Adrenal gland (tissue), 12 donors: ENCODE results near the gene MTR. TPM values are rescaled to one million over a fixed set of nuclear protein-coding genes. Genes with fewer than 3 reads are reported as not detected.

Experiments used
- DNase-seq, 7 donors: peaks; one replicate each; pipeline ENCODE4 v3.0.0-alpha.2; 2019 to 2020
- H3K27ac ChIP-seq, 5 donors: fragments of 200-600 bp; sonication (generic) in 4 of 5; 1 replicate in 3 of 5; 2 replicates in 2 of 5; pipeline versions ENCODE4 v1.5.1 to v1.8.0; 2016 to 2020; ENCODE audit warnings: mild to moderate bottlenecking in 1 of 5
- H3K27me3 ChIP-seq: fragments of 200-600 bp; 2 replicates; pipeline ENCODE4 v1.8.0; 2021
- H3K36me3 ChIP-seq, 2 donors: fragments of 200-600 bp; replicated peaks in 1 of 2; 1 replicate in 1 of 2; 2 replicates in 1 of 2; pipeline versions ENCODE4 v1.5.1 to v1.8.0; 2018 to 2022
- H3K4me1 ChIP-seq, 2 donors: fragments of 200-600 bp; replicated peaks in 1 of 2; 1 replicate in 1 of 2; 2 replicates in 1 of 2; pipeline versions ENCODE4 v1.5.1 to v1.8.0; 2018 to 2021
- H3K4me3 ChIP-seq, 4 donors: fragments of 200-600 bp; sonication (generic) in 3 of 4; one replicate each; pipeline ENCODE4 v1.5.1; 2016 to 2018
- H3K9me3 ChIP-seq, 3 donors: fragments of 200-600 bp; sonication (generic) in 1 of 3; replicated peaks in 1 of 3; 1 replicate in 2 of 3; 2 replicates in 1 of 3; pipeline versions ENCODE4 v1.5.1 to v1.8.0; 2016 to 2021
- CTCF ChIP-seq, 6 experiments: fragments of 450-650 bp in 4 of 6; fragments of 200-600 bp in 2 of 6; sonication (generic) in 1 of 6; IDR thresholded peaks; 1 replicate in 5 of 6; 2 replicates in 1 of 6; pipeline versions ENCODE4 v1.5.1 to v1.8.0; 2016 to 2021; ENCODE audit warnings: antibody characterized with exemption in 6 of 6, mild to moderate bottlenecking in 2 of 6, moderate library complexity in 1 of 6
- POLR2A ChIP-seq, 2 donors: fragments of 450-650 bp; IDR thresholded peaks; one replicate each; pipeline ENCODE4 v1.6.1; 2017; ENCODE audit warnings: antibody characterized with exemption in 2 of 2, mild to moderate bottlenecking in 2 of 2, moderate library complexity in 1 of 2
- WGBS, 4 donors: extraction: QIAGEN DNeasy Blood & Tissue Kit in 2 of 4; methylation state at CpG; one replicate each; pipeline versions ENCODE4 v1.1.5 to v1.1.7; 2013 to 2017; 5-methylcytosine and 5-hydroxymethylcytosine counted together
- intact Hi-C, 2 donors: fragments of 100-400 bp; cut with DNase I; formaldehyde crosslinking; loops; one replicate each; pipeline versions ENCODE4 v1.14.1 to v1.15.0; 2022 to 2023
- polyA plus RNA-seq, 3 donors: library from polyadenylated mRNA; stranded (reverse); fragments of 200-250 nt in 2 of 3; fragments of 350-450 nt in 1 of 3; fragmentation: Illumina TruSeq in 1 of 3; extraction: RNeasy Lipid Tissue Mini Kit (QIAGEN cat#74804) in 1 of 3; gene quantifications; one replicate each; pipeline ENCODE4 v1.2.3, GENCODE V29; 2013 to 2014
- total RNA-seq, 9 donors: library from RNA; depleted of rRNA in 4 of 9; stranded (reverse); fragments of >200 nt in 4 of 9; fragments of 120-200 nt in 1 of 9; fragmentation: NEBNext Ultra II Directional in 1 of 9; extraction: Animal tissue kit (Norgen Biotek cat#: 25700) in 1 of 9; gene quantifications; one replicate each; pipeline versions ENCODE4 v1.1.0 to v1.2.4, GENCODE V29; 2013 to 2023
- donor health status: healthy with polysubstance abuse.
- donor health status: Bipolar disorder and iron deficiency.
- donor health status: DM: yes; HTN: yes; CAD: no.
- donor health status: DM: no; HTN: no; CAD: no.
- donor health status: DM: no; HTN: no; CAD: no.
- donor health status: DM: yes; HTN: yes; CAD: no.

The MTR gene
- total and polyA plus RNA-seq, 12 donors, result 7.8 to 44.3 (median 25.1) TPM

GRCh38 chr1:236830560-236830959, 35.5 kb downstream of the MTR start:
- peaks cover 0 to 57% of the 10 kb centered on the region in 2 donors for H3K36me3 ChIP-seq
- H3K4me1 ChIP-seq, result peaks cover 3 to 9% of the 10 kb centered on the region in 2 donors

GRCh38 chr1:236833575-236833974, 38.5 kb downstream of the MTR start:
- Histone ChIP-seq H3K27ac (no peak overlapping the region), H3K9me3 (no peaks in the 10 kb centered on the region), H3K4me3 (no peak overlapping the region), H3K27me3 (no peaks in the 10 kb centered on the region), H3K4me1 (peaks cover 3 to 9% of the 10 kb centered on the region in 2 donors), H3K36me3 (peaks cover 0 to 58% of the 10 kb centered on the region in 2 donors)
- intact Hi-C loops, result no loop called here
- WGBS, 4 donors, result 63 to 92% (median 79%) methylated on average over 2 of the region's 2 CpGs
- DNase-seq, result no peak
- TF ChIP-seq CTCF (IDR thresholded peaks at IDR 0.05) (no peak), POLR2A (IDR thresholded peaks at IDR 0.05) (no peak)

More at GRCh38 chr1:236830560-236830959, 35.5 kb downstream of the MTR start:
- no peak for TF ChIP-seq CTCF (IDR thresholded peaks at IDR 0.05)
- TF ChIP-seq POLR2A (IDR thresholded peaks at IDR 0.05), result no peak
- intact Hi-C loops, result no loop called here
- peak overlapping the region in 1 of 5 donors; percentile 23 for H3K27ac ChIP-seq
- no peak overlapping the region for H3K4me3 ChIP-seq
- H3K27me3 ChIP-seq, result no peaks in the 10 kb centered on the region
- WGBS, 4 donors, result 39 to 76% (median 47%) methylated on average over 6 of the region's 6 CpGs
- H3K9me3 ChIP-seq, result no peaks in the 10 kb centered on the region
- peak in 6 of 7 donors; percentile 43 to 78 (median 58) for DNase-seq

- intact Hi-C loops, result no loop called here
- no peak overlapping the region for H3K4me3 ChIP-seq
- no peak for DNase-seq
- H3K4me1 ChIP-seq, result peaks cover 3 to 9% of the 10 kb centered on the region in 2 donors
- no peak overlapping the region for H3K27ac ChIP-seq
- H3K36me3 ChIP-seq, result peaks cover 0 to 57% of the 10 kb centered on the region in 2 donors
- TF ChIP-seq CTCF (IDR thresholded peaks at IDR 0.05) (no peak), POLR2A (IDR thresholded peaks at IDR 0.05) (no peak)
- H3K9me3 ChIP-seq, result no peaks in the 10 kb centered on the region
- WGBS, 4 donors, result 89 to 94% (median 93%) methylated on average over 4 of the region's 4 CpGs
- no peaks in the 10 kb centered on the region for H3K27me3 ChIP-seq
Observed at GRCh38 chr1:236834876-236835275, 39.8 kb downstream of the MTR start.

- TF ChIP-seq POLR2A (IDR thresholded peaks at IDR 0.05) (no peak), CTCF (IDR thresholded peaks at IDR 0.05) (no peak)
- Histone ChIP-seq H3K4me1 (peaks cover 3 to 7% of the 10 kb centered on the region in 2 donors), H3K36me3 (peaks cover 0 to 63% of the 10 kb centered on the region in 2 donors), H3K4me3 (no peak overlapping the region), H3K27ac (no peak overlapping the region), H3K27me3 (no peaks in the 10 kb centered on the region), H3K9me3 (no peaks in the 10 kb centered on the region)
- intact Hi-C loops, result no loop called here
- WGBS, 4 donors, result 82 to 85% (median 83%) methylated on average over 4 of the region's 4 CpGs
- no peak for DNase-seq
Observed at GRCh38 chr1:236835491-236835890, 40.4 kb downstream of the MTR start.
